Measurements from ENCODE around the gene DND1.
"Not testable (repeated sequence)": the region's sequence is repeated elsewhere in the genome, so short reads cannot be mapped to it uniquely, and the experiment has no call there.

Gene DND1

DNA sequence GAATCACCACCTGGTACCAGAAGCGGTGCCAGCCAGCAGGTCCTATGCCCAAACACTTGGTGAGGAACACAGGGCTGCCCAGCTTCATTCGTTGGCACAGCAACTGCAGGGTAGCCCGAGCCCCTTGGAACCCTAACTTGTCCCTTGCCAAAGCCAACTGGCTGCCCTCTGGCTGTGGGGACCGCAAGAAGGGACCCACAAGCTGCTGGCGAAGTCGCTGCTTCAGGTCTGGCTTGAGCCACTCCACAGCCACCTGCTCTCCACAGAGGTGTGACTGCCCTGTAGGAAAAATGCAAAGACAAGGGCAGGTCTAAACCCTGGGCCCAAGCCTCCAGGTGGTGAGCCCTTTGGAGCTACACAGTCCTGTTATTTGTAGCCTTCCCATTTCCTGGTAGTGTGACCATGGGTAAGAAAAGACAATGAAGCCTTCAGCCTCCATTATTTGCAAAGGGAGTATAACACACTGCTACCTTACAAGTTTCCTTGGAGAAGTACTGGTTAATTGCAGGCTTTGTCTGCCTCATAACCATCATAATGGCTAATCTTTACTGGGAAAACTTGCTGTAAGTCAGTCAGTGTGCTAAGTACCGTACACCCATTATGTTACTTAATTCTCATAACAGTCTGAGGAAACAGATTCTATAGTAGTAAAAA lies 1.8 kb downstream of the DND1 start:
- no peak for DNase-seq

DNA sequence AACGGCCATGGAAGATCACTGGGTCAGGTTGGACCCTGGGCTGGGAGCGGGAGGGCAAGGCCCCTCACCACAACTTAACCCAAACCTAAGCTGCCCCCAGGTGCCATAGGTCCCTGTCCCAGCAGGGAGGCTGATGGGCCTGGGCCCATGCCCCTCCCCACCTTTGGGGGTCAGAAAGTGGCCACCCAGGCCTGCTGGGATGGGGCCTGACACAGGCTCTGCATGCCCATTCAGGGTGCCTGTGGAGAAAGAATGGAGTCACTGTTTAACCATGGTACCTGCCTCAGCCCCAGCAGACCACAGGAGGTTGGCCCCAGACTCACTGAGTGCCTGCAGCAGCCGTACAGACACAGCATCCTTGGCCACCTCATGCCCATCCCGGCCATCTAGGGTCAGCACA lies 2.3 kb downstream of the DND1 start:
- not testable (repeated sequence) for DNase-seq

DNA sequence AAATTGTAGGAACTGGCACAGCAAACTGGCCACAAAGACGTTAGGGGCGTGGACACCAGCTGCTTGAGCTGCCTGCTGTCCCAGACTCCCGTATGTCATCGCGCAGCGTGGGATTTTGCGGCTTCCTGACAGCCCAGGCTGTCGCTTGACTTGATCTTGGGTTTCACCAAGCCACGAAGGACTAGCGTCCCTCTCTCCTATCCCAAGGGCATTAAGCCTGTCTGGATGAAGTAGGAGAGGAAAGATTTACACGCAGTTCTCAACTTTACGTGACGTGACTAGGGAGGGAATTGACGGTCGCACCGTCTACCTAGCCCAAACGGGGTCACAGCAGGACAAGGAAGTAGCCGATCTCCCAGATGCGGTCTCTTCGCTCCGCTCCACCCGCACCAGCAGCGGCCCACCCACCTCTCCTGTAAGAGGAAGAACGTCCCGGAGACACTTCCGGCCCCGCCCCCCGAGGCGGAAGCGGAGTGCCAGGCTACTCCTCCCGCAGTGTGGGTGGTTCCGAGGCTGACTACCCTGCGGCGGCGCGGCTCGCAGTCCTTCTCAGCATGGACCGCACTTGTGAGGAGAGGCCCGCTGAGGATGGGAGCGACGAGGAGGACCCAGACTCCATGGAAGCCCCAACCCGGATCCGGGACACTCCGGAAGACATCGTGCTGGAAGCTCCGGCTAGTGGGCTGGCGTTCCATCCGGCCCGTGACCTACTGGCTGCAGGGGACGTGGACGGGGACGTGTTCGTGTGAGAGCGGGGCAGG lies 8.8 kb downstream of the DND1 start, which contains the start of gene WDR55:
Gene WDR55, plus strand, starts transcription at position 546 of the 761 bp plus-strand sequence. Its CDS starts 9 bp downstream, at position 555.
- DNase-seq: peak; percentile 96

DNA sequence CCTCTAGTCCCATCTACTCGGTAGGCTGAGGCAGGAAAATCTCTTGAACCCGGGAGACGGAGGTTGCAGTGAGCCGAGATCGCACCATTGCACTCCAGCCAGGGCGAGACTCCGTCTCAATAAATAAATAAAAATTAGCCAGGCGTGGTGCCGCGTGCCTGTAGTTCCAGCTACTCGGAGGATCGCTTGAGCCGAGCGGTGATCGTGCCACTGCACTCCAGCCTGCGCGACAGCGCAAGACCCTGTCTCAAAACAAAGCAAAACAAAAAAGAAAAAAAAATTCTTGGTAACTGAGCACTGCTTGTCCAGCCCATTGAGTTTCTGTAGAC lies 9.4 kb downstream of the DND1 start:
- no peak for DNase-seq

DNA sequence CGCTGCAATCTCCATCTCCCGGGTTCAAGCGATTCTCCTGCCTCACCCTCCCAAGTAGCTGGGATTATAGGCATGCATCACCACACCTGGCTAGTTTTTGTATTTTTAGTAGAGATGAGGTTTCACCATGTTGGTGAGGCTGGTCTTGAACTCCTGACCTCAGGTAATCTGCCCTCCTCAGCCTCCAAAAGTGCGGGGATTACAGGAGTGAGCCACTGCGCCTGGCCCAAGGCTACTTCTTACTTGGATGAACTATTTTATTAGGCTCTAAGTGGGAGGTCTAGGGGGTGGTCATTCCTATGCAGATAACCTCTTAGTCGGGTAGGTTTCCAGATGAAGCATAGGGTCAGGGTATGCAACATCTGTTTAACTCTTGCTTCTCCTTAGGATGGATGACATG lies 13.0 kb downstream of the DND1 start:
- not testable (repeated sequence) for DNase-seq

- DNase-seq: no peak
These were observed 14.5 kb downstream of the DND1 start for GRCh38 chr5:140658870-140659269.

- no peak for DNase-seq
These were observed 26.3 kb downstream of the DND1 start for GRCh38 chr5:140647042-140647419.

DNA sequence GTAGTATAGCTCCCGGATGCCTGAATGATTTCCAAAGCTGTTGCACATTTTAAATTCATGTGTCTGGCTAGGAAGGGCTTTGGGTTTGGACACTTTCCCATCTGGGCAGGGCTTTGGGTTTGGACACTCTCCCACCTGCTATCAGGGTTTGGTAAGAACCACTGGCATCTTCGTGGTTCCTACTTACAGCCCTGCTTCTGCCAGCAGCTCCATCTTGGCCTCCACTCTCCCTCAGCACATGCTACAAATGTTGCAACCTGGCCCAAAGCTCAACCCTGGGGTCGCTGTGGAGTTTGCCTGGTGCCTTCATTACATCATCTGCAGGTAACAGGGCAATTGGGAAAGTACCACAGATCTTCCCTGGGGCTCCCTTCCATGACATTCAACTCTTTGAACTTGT lies 30.7 kb downstream of the DND1 start:
- DNase-seq: no peak

- DNase-seq: no peak
These were observed 31.7 kb downstream of the DND1 start for GRCh38 chr5:140641716-140642115.

DNA sequence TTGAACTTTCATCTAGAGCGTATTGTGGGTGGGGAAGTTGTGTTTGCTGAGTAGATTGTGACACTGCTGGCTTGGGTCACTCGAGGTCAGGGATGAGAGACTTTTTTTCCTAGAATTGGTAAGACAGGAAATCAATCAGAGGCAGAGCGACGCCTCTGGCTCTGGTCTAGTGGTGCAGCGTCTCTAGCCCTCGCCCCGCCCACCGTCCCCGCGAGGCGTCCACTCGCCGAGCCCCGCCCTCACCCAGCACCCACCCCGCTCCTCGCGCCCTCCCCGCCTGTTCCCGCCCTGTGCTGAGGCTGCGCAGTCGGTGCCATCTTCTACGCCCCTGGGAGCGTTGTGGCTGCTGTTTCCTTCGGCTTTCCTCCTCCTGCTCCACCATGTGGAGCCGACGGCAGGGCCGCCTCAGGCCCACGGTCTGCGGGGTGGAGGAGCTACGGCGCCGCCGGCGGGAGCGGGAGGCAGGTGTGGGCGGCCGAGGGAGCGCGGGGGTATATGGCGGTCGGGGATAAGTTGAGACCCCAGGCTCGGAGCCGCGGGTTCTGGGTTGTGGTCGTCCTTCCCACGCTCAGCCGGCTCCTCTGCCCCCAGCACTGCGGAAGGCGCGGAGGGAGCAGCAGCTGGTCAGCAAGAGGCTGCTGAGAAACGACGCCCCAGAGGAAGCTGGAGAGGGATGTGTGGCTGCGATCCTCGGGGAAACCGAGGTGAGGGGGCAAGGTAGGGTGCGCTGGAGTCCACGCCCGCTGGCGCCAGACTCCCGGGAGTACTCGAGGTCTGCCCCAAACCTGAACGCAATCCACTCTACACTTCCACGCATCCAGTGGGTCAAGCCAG lies 34.0 kb downstream of the DND1 start, which contains the start of gene TMCO6:
Gene TMCO6, plus strand, starts transcription at position 304 of the 834 bp plus-strand sequence. Its CDS starts 77 bp downstream, at position 381.
- peak; percentile 97 for DNase-seq

GRCh38 chr5:140638898-140639147 lies 34.6 kb downstream of the DND1 start:
- DNase-seq: not testable (repeated sequence)

- DNase-seq: no peak
These were observed 35.8 kb downstream of the DND1 start for GRCh38 chr5:140637371-140638100.

DNA sequence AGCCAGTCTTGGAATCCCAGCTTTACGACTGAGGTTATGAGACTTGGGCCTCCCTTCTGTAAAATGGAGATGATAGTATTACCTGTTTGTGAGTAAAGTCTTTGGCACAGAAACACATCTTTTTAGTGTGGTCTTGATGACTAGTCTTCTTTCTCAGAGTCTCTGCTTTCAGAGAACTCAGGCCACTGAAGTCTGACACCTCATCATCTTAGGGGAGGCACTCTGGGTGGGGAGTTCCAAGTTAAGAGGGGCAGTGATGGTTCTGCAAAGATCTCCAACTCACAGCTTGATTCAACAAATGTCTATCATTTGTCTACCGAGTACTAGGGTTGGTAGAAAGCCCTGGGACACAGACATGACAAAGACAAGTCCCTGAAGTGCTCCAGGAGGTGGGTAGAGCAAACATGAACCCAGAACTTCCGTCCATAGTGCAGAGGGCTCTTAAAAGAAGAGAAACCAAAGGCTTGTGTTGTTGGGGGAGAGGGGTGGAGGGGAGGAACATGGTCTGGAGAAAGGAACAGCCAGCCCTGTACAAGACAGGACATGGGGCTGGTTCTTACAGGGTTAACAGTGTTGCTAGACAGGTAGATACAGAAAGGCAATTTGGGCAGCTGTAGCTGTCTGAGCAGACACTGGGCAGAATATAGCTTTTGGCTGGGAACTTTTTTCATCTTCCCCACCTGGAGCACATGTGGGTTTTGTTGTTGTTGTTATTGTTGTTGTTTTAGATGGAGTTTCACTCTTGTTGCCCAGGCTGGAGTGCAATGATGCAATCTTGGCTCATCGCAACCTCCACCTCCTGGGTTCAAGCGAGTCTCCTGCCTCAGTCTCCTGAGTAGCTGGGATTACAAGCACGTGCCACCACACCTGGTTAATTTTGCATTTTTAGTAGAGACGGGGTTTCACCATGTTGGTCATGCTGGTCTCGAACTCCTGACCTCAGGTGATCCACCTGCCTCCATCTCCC lies 37.8 kb downstream of the DND1 start:
- DNase-seq: no peak

- DNase-seq: no peak
These were observed 39.3 kb downstream of the DND1 start for GRCh38 chr5:140634103-140634502.

- DNase-seq: no peak
These were observed 39.9 kb downstream of the DND1 start for GRCh38 chr5:140633501-140633900.

DNA sequence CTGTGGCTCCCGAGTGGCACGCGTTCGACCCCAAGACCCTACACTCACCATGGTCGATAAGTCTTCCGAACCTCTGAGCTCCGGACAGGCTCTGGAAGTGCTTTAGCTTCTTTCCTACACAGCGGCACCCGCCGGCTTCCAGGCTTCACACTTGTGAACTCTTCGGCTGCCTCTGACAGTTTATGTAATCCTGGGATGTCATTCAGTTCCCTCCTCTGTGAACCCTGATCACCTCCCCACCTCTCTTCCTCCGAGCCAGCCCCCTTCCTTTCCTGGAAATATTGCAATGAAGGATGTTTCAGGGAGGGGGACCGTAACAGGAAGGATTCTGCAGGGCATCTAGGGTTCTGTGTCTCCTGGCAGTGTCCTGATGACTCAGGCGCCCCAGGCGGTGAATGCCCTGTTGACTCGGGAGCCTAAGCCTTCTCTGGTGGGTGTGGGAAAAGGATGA lies 40.3 kb downstream of the DND1 start, which contains the start of gene CD14:
Gene CD14, minus strand, starts transcription at position 155 of the 451 bp plus-strand sequence. Its CDS starts 104 bp downstream, at position 51.
- DNase-seq: peak; percentile 65

DNA sequence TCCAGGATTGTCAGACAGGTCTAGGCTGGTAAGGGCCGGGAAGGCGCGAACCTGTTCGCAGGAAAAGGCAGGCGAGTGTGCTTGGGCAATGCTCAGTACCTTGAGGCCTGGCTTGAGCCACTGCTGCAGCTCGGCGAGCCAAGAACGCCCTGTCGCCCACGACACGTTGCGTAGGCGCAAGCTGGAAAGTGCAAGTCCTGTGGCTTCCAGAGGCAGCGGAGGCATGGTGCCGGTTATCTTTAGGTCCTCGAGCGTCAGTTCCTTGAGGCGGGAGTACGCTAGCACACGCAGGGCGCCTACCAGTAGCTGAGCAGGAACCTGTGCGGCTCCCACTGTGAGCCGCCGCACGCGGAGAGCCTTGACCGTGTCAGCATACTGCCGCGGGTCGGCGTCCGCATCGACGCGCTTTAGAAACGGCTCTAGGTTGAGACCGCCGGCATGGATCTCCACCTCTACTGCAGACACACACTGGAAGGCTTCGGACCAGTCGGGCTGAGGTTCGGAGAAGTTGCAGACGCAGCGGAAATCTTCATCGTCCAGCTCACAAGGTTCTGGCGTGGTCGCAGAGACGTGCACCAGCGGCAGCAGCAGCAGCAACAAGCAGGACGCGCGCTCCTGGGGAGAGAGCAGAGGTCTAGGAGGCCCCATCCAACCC lies 40.9 kb downstream of the DND1 start:
- DNase-seq: peak; percentile 58

GRCh38 chr5:140631831-140632365 lies 41.5 kb downstream of the DND1 start:
- peak; percentile 28 for DNase-seq

DNA sequence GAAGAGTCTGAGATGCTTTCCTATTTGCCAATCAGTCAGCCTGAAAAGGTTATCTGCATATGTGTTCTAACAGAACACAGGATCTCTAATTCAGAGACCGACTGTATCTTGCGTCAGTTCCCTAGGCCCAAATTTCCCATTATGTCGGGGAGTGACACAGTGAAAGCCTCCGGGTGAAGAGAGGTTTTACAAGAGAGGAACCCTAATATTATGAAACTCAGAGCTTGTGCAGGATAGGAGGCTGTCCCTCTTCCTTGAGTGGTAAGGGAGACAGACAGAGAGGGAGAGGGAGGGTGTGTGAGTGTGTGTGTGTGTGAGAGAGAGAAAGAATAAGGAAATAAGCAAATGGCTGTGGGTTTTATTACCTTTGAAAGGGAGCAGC lies 42.3 kb downstream of the DND1 start:
- DNase-seq: peak; percentile 37

DNA sequence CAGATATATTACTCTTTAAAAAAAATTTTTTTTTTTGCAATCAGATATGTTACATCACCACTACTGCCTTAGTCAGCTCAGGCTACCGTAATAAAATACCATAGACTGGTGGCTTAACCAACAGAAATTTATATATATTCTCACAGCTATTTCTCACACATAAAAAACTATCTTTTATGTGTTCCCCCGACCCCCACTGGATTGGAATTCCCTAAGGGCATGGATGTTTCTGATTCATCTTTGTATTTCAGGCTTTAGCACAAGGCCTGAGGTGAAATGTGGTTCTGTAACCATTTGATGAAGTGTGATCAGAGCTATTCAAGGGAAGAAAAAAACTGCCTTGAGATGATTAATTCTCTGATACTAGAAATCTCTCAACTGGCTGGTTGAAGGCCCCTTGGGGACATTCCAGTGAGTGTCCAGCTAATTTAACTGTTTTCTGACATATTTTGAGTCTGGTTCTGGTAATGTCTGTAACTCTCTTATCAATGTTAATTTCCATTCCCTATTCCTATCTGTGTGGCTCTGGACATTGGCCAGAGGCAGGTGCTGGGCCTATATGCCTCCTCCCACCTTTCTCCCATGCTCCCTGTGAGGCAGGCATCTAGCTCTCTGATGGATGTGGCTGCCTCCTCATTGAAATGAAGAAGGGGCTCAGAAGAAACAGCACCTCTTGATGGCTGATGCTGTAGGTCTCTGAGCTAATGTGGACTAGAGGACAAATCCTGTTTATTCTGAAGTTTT lies 42.9 kb downstream of the DND1 start:
- DNase-seq: no peak
